ENCODE results near the gene ACSM6. TPM values are rescaled to one million over a fixed set of nuclear protein-coding genes. Genes with fewer than 3 reads are reported as not detected.
"Not testable (repeated sequence)": the region's sequence is repeated elsewhere in the genome, so short reads cannot be mapped to it uniquely, and the experiment has no call there.

The ACSM6 gene
- total RNA-seq, 1 donor from 2014 or later, result not detected

GRCh38 chr10:95236068-95236903, 42.2 kb downstream of the ACSM6 start:
- DNase-seq (ENCODE audit: low read depth, low spot score), result no peak
- peaks cover 7% of the 10 kb centered on the region for H3K36me3 Mint-ChIP-seq (ENCODE audit: low read depth)
- peaks cover 5% of the 10 kb centered on the region for H3K9me3 Mint-ChIP-seq
- TF ChIP-seq, protein P1, sequence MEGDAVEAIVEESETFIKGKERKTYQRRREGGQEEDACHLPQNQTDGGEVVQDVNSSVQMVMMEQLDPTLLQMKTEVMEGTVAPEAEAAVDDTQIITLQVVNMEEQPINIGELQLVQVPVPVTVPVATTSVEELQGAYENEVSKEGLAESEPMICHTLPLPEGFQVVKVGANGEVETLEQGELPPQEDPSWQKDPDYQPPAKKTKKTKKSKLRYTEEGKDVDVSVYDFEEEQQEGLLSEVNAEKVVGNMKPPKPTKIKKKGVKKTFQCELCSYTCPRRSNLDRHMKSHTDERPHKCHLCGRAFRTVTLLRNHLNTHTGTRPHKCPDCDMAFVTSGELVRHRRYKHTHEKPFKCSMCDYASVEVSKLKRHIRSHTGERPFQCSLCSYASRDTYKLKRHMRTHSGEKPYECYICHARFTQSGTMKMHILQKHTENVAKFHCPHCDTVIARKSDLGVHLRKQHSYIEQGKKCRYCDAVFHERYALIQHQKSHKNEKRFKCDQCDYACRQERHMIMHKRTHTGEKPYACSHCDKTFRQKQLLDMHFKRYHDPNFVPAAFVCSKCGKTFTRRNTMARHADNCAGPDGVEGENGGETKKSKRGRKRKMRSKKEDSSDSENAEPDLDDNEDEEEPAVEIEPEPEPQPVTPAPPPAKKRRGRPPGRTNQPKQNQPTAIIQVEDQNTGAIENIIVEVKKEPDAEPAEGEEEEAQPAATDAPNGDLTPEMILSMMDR (conservative IDR thresholded peaks at IDR 0.05), result no peak
- H3K4me1 Mint-ChIP-seq, result peaks cover 2% of the 10 kb centered on the region
- H3K27me3 Mint-ChIP-seq (ENCODE audit: low read depth), result no peaks in the 10 kb centered on the region
- H3K27ac Mint-ChIP-seq (ENCODE audit: unreplicated experiment), result no peak overlapping the region
- no peak overlapping the region for H3K4me3 Mint-ChIP-seq

DNA sequence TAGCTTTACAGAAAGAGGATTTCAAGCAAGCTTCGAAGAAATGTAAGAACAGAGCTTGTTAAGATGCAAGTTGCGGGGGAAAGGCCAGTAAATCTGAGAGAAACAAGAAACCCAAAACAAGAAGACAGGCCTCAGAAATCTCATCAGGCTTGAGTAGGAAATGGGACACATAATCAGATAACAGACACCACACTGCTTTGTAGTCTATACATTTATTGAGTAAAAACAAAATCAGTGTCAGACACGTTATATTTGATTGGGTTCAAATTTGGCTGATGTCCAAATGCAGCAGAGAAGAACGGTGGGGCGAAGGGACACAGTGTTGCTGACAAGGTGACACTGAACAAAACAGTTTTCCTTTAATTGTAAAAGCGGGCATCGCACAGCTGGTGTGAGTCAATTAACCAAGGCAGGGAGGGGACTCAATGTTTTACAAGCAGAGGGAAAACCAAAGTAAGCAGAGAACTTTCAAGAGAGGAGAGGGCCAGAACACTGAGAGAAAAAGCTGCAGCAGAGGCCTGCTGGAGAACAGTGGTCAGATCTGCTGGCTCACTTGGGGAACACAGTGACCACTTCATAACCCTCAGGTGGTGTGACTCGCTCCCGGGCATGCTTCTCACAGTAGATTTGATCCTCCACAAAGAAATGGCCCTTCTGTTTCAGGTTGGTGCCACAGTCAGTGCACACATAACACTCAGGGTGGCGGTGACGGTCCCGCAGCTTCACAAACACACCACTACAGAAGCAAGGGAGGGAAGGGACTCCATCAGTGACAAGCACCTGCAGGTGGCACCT, 43.5 kb downstream of the ACSM6 start:
- H3K9me3 Mint-ChIP-seq, result peaks cover 3% of the 10 kb centered on the region
- DNase-seq (ENCODE audit: low read depth, low spot score), result no peak
- no peaks in the 10 kb centered on the region for H3K4me1 Mint-ChIP-seq
- no peaks in the 10 kb centered on the region for H3K27me3 Mint-ChIP-seq (ENCODE audit: low read depth)
- TF ChIP-seq, protein P1 (conservative IDR thresholded peaks at IDR 0.05), result no peak
- H3K27ac Mint-ChIP-seq (ENCODE audit: unreplicated experiment), result no peak overlapping the region
- H3K36me3 Mint-ChIP-seq (ENCODE audit: low read depth), result peaks cover 6% of the 10 kb centered on the region
- no peak overlapping the region for H3K4me3 Mint-ChIP-seq

DNA sequence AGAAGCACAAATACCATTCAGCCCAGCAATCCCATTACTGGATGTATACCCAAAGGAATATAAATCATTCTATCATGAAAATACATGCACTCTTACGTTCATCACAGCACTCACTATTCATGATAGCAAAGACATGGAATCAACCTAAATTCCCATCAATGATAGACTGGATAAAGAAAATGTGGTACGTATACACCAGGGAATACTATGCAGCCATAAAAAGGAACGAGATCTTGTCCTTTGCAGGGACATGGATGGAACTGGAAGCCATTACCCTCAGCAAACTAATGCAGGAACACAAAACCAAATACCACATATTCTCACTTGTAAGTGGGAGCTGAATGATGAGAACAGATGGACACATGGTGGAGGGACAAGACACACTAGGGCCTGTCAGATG, 46.1 kb downstream of the ACSM6 start:
- not testable (repeated sequence) for H3K36me3 Mint-ChIP-seq (ENCODE audit: low read depth); H3K4me3 Mint-ChIP-seq; DNase-seq (ENCODE audit: low read depth, low spot score); H3K4me1 Mint-ChIP-seq; H3K27me3 Mint-ChIP-seq (ENCODE audit: low read depth); H3K9me3 Mint-ChIP-seq
- peak overlapping the region; percentile 35 for H3K27ac Mint-ChIP-seq (ENCODE audit: unreplicated experiment)

- H3K4me3 Mint-ChIP-seq, result no peak overlapping the region
- no peak for DNase-seq (ENCODE audit: low read depth, low spot score)
- TF ChIP-seq, protein P1 (conservative IDR thresholded peaks at IDR 0.05), result no peak
- H3K4me1 Mint-ChIP-seq, result no peaks in the 10 kb centered on the region
- no peaks in the 10 kb centered on the region for H3K9me3 Mint-ChIP-seq
- peaks cover 6% of the 10 kb centered on the region for H3K36me3 Mint-ChIP-seq (ENCODE audit: low read depth)
- no peaks in the 10 kb centered on the region for H3K27me3 Mint-ChIP-seq (ENCODE audit: low read depth)
- H3K27ac Mint-ChIP-seq (ENCODE audit: unreplicated experiment), result no peak overlapping the region
These were observed 46.8 kb downstream of the ACSM6 start for GRCh38 chr10:95240811-95241210.

DNA sequence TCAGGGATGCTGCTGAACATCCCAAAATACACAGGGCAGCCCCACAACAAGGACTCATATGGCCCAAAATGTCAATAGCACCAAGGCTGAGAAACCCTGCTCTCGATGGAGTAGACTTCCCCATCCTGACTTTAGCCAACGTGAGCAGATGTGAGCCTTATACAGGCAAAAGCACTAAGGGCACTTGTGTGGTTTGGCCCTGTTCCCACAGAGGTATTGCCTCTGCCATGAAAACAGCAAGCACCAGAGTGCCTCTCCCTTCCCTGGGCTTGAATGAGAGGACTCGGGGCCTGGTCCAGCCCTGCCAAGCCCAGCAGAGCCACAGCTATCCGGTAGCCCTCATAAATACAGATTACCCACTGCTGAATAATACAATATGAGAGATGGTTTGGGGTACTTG, 47.5 kb downstream of the ACSM6 start:
- Mint-ChIP-seq H3K9me3 (no peaks in the 10 kb centered on the region), H3K36me3 (ENCODE audit: low read depth) (peaks cover 6% of the 10 kb centered on the region), H3K27ac (ENCODE audit: unreplicated experiment) (no peak overlapping the region), H3K4me3 (no peak overlapping the region), H3K27me3 (ENCODE audit: low read depth) (no peaks in the 10 kb centered on the region), H3K4me1 (no peaks in the 10 kb centered on the region)
- TF ChIP-seq, protein P1 (conservative IDR thresholded peaks at IDR 0.05), result no peak
- DNase-seq (ENCODE audit: low read depth, low spot score), result no peak
